NCI-H345 (cell line): ENCODE results near the gene CMSS1.
"Not testable (repeated sequence)": the region's sequence is repeated elsewhere in the genome, so short reads cannot be mapped to it uniquely, and the experiment has no call there.

Experiments
- DNase-seq: peaks from one replicate; lab custom pipeline; 2025; lab: John Stamatoyannopoulos, UW

Gene CMSS1

GRCh38 chr3:99818818-99819217, 1.2 kb downstream of the CMSS1 start:
- no peak for DNase-seq

- no peak for DNase-seq
These were observed 6.4 kb downstream of the CMSS1 start for GRCh38 chr3:99823723-99824711.

- DNase-seq = no peak
These were observed 7.5 kb downstream of the CMSS1 start for GRCh38 chr3:99825004-99825640.

- no peak for DNase-seq
These were observed 12.2 kb downstream of the CMSS1 start for GRCh38 chr3:99829844-99830243.

- no peak for DNase-seq
These were observed 16.0 kb downstream of the CMSS1 start for GRCh38 chr3:99833617-99834205.

- DNase-seq = no peak
These were observed 16.7 kb downstream of the CMSS1 start for GRCh38 chr3:99834211-99834957.

GRCh38 chr3:99836681-99837080, 19.0 kb downstream of the CMSS1 start:
- DNase-seq = no peak

- DNase-seq = no peak
These were observed 20.1 kb downstream of the CMSS1 start for GRCh38 chr3:99837715-99838114.

GRCh38 chr3:99838755-99839154, 21.1 kb downstream of the CMSS1 start:
- DNase-seq = no peak

GRCh38 chr3:99839613-99840012, 22.0 kb downstream of the CMSS1 start:
- no peak for DNase-seq

GRCh38 chr3:99841949-99842348, 24.3 kb downstream of the CMSS1 start:
- not testable (repeated sequence) for DNase-seq

- DNase-seq = no peak
These were observed 25.3 kb downstream of the CMSS1 start for GRCh38 chr3:99842826-99843589.

- DNase-seq = no peak
These were observed 26.1 kb downstream of the CMSS1 start for GRCh38 chr3:99843590-99844258.

- DNase-seq = no peak
These were observed 27.7 kb downstream of the CMSS1 start for GRCh38 chr3:99845331-99845730.

GRCh38 chr3:99845999-99846398, 28.3 kb downstream of the CMSS1 start:
- DNase-seq = no peak

- DNase-seq = no peak
These were observed 29.0 kb downstream of the CMSS1 start for GRCh38 chr3:99846477-99847160.

- DNase-seq = no peak
These were observed 30.8 kb downstream of the CMSS1 start for GRCh38 chr3:99848433-99848832.

GRCh38 chr3:99850608-99851007, 32.9 kb downstream of the CMSS1 start:
- DNase-seq = no peak

GRCh38 chr3:99851955-99852354, 34.3 kb downstream of the CMSS1 start:
- no peak for DNase-seq

- DNase-seq = no peak
These were observed 35.2 kb downstream of the CMSS1 start for GRCh38 chr3:99852851-99853250.
